HepG2 (cell line): ENCODE results near the gene TMEM222. TPM values are rescaled to one million over a fixed set of nuclear protein-coding genes. Genes with fewer than 3 reads are reported as not detected.

Source experiments
- ATAC-seq: fragments of 200-7000 bp; cut with Tn5 transposase; 3 replicates; pipeline ENCODE4 v1.9.1; 2020; ENCODE audit warnings: mild to moderate bottlenecking, moderate library complexity
- BruUV-seq: library from RNA; stranded (reverse); fragments of 400-500 nt; replicated peaks from 2 replicates; lab custom pipeline; 2021; lab: Mats Ljungman, UMichigan
- CTCF ChIA-PET: fragments of 300-600 bp; formaldehyde crosslinking; extraction: SDS; loops from one replicate; lab custom pipeline; 2021; ENCODE audit warnings: low total read pairs, inconsistent platforms, low intra/inter-chr PET ratio; lab: Yijun Ruan, JAX
- POLR2A ChIA-PET: fragments of 350-600 bp; sonication (Branson Sonifier 250); formaldehyde crosslinking; loops from one replicate; lab custom pipeline; 2020; ENCODE audit warnings: antibody characterized with exemption, inconsistent platforms; lab: Yijun Ruan, JAX
- DNase-seq: peaks from one replicate; pipeline ENCODE4 v3.0.0-alpha.2; 2015; ENCODE audit warnings: low spot score
- FAIRE-seq: peaks from 3 replicates; lab custom pipeline; 2011; peaks lifted over from hg19 to GRCh38; lab: Jason Lieb, UNC
- H2AFZ ChIP-seq: one replicate; pipeline ENCODE4 v1.6.1; 2011; ENCODE audit warnings: low read length, inconsistent platforms
- H3K27ac ChIP-seq: fragments of 300-600 bp; 3 replicates; pipeline ENCODE4 v1.8.0; 2011; ENCODE audit warnings: mixed run types, mild to moderate bottlenecking, mixed read lengths, low read length, inconsistent platforms; ENCODE audit not compliant: insufficient read depth; ENCODE audit errors: extremely low read length
- H3K27me3 ChIP-seq, 2 experiments: fragments of 200-600 bp in 1 of 2; 2 replicates in 1 of 2; 3 replicates in 1 of 2; pipeline versions ENCODE4 v1.6.0 to v1.8.0; 2011; ENCODE audit warnings: low read length in 2 of 2, mild to moderate bottlenecking in 2 of 2, moderate library complexity in 2 of 2, inconsistent platforms in 1 of 2; ENCODE audit not compliant: insufficient read depth in 2 of 2, control insufficient read depth in 1 of 2
- H3K36me3 ChIP-seq, 2 experiments: fragments of 200-600 bp in 1 of 2; replicated peaks in 1 of 2; 2 replicates in 1 of 2; 3 replicates in 1 of 2; pipeline versions ENCODE4 v1.5.1 to v1.8.0; 2011; ENCODE audit warnings: low read length in 2 of 2, inconsistent platforms in 1 of 2; ENCODE audit not compliant: insufficient read depth in 2 of 2, control insufficient read depth in 1 of 2
- H3K4me1 ChIP-seq: 2 replicates; pipeline ENCODE4 v1.5.1; 2012; ENCODE audit warnings: low read length, inconsistent platforms; ENCODE audit not compliant: insufficient read depth
- H3K4me2 ChIP-seq: 2 replicates; pipeline ENCODE4 v1.6.0; 2011; ENCODE audit warnings: low read depth, low read length, inconsistent platforms
- H3K4me3 ChIP-seq, 3 experiments: fragments of 200-600 bp in 1 of 3; sonication (generic), shearing (Covaris generic) in 1 of 3; replicated peaks in 1 of 3; 2 replicates each; pipeline ENCODE4 v1.5.1; 2011 to 2016; ENCODE audit warnings: low read length in 3 of 3, inconsistent platforms in 2 of 3, low read depth in 2 of 3, mild to moderate bottlenecking in 2 of 3, control low read depth in 1 of 3, mixed read lengths in 1 of 3; ENCODE audit not compliant: insufficient read depth in 1 of 3
- H3K79me2 ChIP-seq: one replicate; pipeline ENCODE4 v1.6.1; 2011; ENCODE audit warnings: low read length, inconsistent platforms; ENCODE audit not compliant: insufficient read depth
- H3K9ac ChIP-seq: 2 replicates; pipeline ENCODE4 v1.6.0; 2011; ENCODE audit warnings: mild to moderate bottlenecking, low read depth, low read length, inconsistent platforms; ENCODE audit not compliant: insufficient read depth
- H3K9me3 ChIP-seq: 2 replicates; pipeline ENCODE4 v1.5.1; 2012; ENCODE audit warnings: mild to moderate bottlenecking, low read length
- H4K20me1 ChIP-seq: 2 replicates; pipeline ENCODE4 v1.6.0; 2011; ENCODE audit warnings: inconsistent platforms, mild to moderate bottlenecking, low read length, moderate library complexity; ENCODE audit not compliant: insufficient read depth
- ATF1 ChIP-seq: IDR thresholded peaks from 2 replicates; pipeline ENCODE4 v1.6.1; 2016; ENCODE audit warnings: mild to moderate bottlenecking, control low read depth
- BHLHE40 ChIP-seq: IDR thresholded peaks from 2 replicates; pipeline ENCODE4 v1.6.1; 2011; ENCODE audit warnings: low read length, improper control_type of control experiment
- FLYWCH1 ChIP-seq: sonication (generic); formaldehyde crosslinking; IDR thresholded peaks from 2 replicates; pipeline ENCODE4 v1.8.1; 2023; ENCODE audit warnings: mild to moderate bottlenecking, missing genetic modification reagents
- MTF1 ChIP-seq: sonication (generic); formaldehyde crosslinking; IDR thresholded peaks from 2 replicates; pipeline ENCODE4 v1.5.0; 2020; ENCODE audit warnings: missing genetic modification reagents
- SATB2 ChIP-seq: sonication (generic); formaldehyde crosslinking; IDR thresholded peaks from 2 replicates; pipeline ENCODE4 v1.5.0; 2020; ENCODE audit warnings: missing genetic modification reagents
- SNRNP70 ChIP-seq: fragments of 200-400 bp; formaldehyde crosslinking; IDR thresholded peaks from 2 replicates; pipeline ENCODE4 v1.6.1; 2017; ENCODE audit warnings: mild to moderate bottlenecking, low read depth, low read length, moderate library complexity
- SOX5 ChIP-seq: IDR thresholded peaks from 2 replicates; pipeline ENCODE4 v1.6.1; 2016; ENCODE audit warnings: borderline replicate concordance
- ZBTB7B ChIP-seq: sonication (generic); formaldehyde crosslinking; IDR thresholded peaks from 2 replicates; pipeline ENCODE4 v1.4.0; 2020; ENCODE audit warnings: missing genetic modification reagents
- ZNF451 ChIP-seq: sonication (generic); formaldehyde crosslinking; IDR thresholded peaks from 2 replicates; pipeline ENCODE4 v1.5.0; 2020; ENCODE audit warnings: mild to moderate bottlenecking, missing genetic modification reagents
- ZNF614 ChIP-seq: IDR thresholded peaks from 2 replicates; pipeline ENCODE4 v1.6.1; 2018; ENCODE audit warnings: missing biosample characterization, missing genetic modification reagents, inconsistent platforms, borderline replicate concordance
- ZNF720 ChIP-seq: sonication (generic); formaldehyde crosslinking; IDR thresholded peaks from 2 replicates; pipeline ENCODE4 v1.4.0; 2020; ENCODE audit warnings: missing genetic modification reagents
- ZNF75D ChIP-seq: sonication (generic); formaldehyde crosslinking; IDR thresholded peaks from 2 replicates; pipeline ENCODE4 v1.8.1; 2023; ENCODE audit warnings: missing genetic modification reagents, mild to moderate bottlenecking, borderline replicate concordance
- ZNF879 ChIP-seq: sonication (generic); formaldehyde crosslinking; IDR thresholded peaks from 2 replicates; pipeline ENCODE4 v1.8.1; 2023; ENCODE audit warnings: missing genetic modification reagents
- ZZZ3 ChIP-seq: sonication (generic); formaldehyde crosslinking; IDR thresholded peaks from 2 replicates; pipeline ENCODE4 v1.4.0; 2020; ENCODE audit warnings: missing genetic modification reagents, mild to moderate bottlenecking, borderline replicate concordance
- WGBS: methylation state at CpG from one replicate; pipeline ENCODE4 v1.1.6; 2017; ENCODE audit warnings: low lambda C conversion rate; 5-methylcytosine and 5-hydroxymethylcytosine counted together
- in situ Hi-C: cut with HindIII; loops from 2 replicates; pipeline ENCODE4 v1.10.0; 2017; ENCODE audit warnings: low pct_unique_long_range_greater_than_20kb; ENCODE audit not compliant: extremely low pct_ligation_motif_present
- intact Hi-C: fragments of 100-400 bp; cut with micrococcal nuclease; formaldehyde crosslinking; loops from one replicate; pipeline ENCODE4 v1.10.0; 2022; ENCODE audit not compliant: unreplicated experiment
- polyA plus RNA-seq, 8 experiments: library from polyadenylated mRNA; depleted of rRNA in 3 of 8; stranded (reverse) in 7 of 8; unstranded in 1 of 8; fragments of >200 nt; fragmentation: Illumina TruSeq in 4 of 8; extraction: Trizol in 4 of 8; gene quantifications; 2 replicates each; pipeline versions ENCODE4 v1.2.1 to v1.2.3, GENCODE V29; 2011 to 2016; ENCODE audit warnings: low read depth in 4 of 8, missing spikeins in 1 of 8, mixed read lengths in 1 of 8; ENCODE audit not compliant: insufficient read depth in 1 of 8
- total RNA-seq, 5 experiments: library from RNA; depleted of rRNA; stranded (reverse); fragments of >200 nt; fragmentation: Illumina TruSeq; extraction: Trizol; gene quantifications; 2 replicates each; pipeline ENCODE4 v1.2.3, GENCODE V29; 2016; ENCODE audit warnings: low read depth in 1 of 5
- TF ChIP-seq, protein P1 (sequence below): sonication (generic); formaldehyde crosslinking; IDR thresholded peaks from 2 replicates; pipeline ENCODE4 v1.8.0; 2023; ENCODE audit warnings: mild to moderate bottlenecking, missing genetic modification reagents
- TF ChIP-seq, protein P2 (sequence below): sonication (generic); formaldehyde crosslinking; IDR thresholded peaks from 2 replicates; pipeline ENCODE4 v1.4.0; 2020; ENCODE audit warnings: mild to moderate bottlenecking, missing genetic modification reagents
- TF ChIP-seq, protein P3 (sequence below): IDR thresholded peaks from 2 replicates; pipeline ENCODE4 v1.6.1; 2018; ENCODE audit warnings: missing genetic modification reagents

TMEM222 gene
- total and polyA plus RNA-seq, 2 of the 13 experiments (the other 11 are each of a cell fraction or from before 2014, with no cell fraction given): 22.7 to 29.6 TPM

DNA sequence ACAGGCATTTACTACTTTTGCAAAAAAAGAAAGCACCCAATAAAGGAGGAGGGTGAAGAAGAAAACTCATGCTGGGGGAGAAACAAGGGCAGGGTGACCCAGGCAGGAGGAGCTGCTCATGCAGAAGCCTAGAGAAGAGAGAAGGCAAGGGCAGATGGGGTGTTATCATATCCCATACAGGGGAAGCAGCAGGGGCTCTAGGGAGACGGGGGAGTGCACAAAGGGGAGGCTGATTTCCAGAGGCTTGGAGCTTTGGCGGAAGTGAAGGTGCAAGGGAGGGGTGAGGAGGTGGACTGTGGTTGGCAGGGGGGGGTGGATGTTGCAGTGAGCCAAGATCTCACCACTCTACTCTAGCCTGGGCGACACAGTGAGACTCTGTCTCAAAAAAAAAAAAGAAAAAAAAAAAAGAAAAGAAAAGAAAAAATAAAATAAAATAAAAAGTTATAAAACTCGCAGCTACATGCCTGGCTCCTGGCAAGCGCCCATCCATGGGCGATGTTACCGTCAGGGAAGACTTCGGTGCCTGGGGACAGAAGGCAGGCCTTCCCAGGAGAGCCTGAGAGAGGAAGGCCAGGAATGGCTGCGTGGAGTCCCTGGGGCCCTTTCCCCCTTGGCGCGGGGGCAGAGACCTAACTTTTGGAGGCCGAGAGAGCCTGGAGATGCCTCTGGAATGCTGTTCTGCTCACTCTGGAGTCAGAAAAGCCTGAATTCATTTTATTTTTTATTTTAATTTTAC, 56.0 kb downstream of the TMEM222 start:
- DNase-seq (no peak), ATAC-seq (no peak), FAIRE-seq (no peak)
- TF ChIP-seq ZZZ3 (CRISPR knock-in tag) (no peak), MTF1 (CRISPR knock-in tag) (no peak), ATF1 (no peak), ZNF614 (CRISPR knock-in tag) (no peak), FLYWCH1 (no peak)
- TF ChIP-seq, protein P1, sequence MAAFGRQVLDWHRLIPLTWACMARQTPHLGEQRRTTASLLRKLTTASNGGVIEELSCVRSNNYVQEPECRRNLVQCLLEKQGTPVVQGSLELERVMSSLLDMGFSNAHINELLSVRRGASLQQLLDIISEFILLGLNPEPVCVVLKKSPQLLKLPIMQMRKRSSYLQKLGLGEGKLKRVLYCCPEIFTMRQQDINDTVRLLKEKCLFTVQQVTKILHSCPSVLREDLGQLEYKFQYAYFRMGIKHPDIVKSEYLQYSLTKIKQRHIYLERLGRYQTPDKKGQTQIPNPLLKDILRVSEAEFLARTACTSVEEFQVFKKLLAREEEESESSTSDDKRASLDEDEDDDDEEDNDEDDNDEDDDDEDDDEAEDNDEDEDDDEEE (CRISPR knock-in tag): no peak
- H3K27ac ChIP-seq: no peak overlapping the region
- H3K4me2 ChIP-seq: no peak overlapping the region
- intact Hi-C loops: no loop called here
- no peak overlapping the region for H3K4me3 ChIP-seq
- POLR2A ChIA-PET: interaction anchor here (1.0 kb wide), 1 partner anchor 17 kb away, joined by 3 read pairs; no protein-coding TSS in a partner anchor
- WGBS: 54% methylated on average over 12 of the region's 12 CpGs
- no peaks in the 10 kb centered on the region for H3K36me3 ChIP-seq
- H2AFZ ChIP-seq: no peak overlapping the region
- H3K9me3 ChIP-seq: no peaks in the 10 kb centered on the region
- H3K79me2 ChIP-seq: no peaks in the 10 kb centered on the region
- no peaks in the 10 kb centered on the region for H4K20me1 ChIP-seq
- in situ Hi-C loops: no loop called here
- CTCF ChIA-PET: no interaction called here
- no peaks in the 10 kb centered on the region for H3K4me1 ChIP-seq
- BruUV-seq: no TSS peak
- H3K9ac ChIP-seq: no peak overlapping the region
- H3K27me3 ChIP-seq: peaks cover 10 to 52% of the 10 kb centered on the region in 2 experiments

DNA sequence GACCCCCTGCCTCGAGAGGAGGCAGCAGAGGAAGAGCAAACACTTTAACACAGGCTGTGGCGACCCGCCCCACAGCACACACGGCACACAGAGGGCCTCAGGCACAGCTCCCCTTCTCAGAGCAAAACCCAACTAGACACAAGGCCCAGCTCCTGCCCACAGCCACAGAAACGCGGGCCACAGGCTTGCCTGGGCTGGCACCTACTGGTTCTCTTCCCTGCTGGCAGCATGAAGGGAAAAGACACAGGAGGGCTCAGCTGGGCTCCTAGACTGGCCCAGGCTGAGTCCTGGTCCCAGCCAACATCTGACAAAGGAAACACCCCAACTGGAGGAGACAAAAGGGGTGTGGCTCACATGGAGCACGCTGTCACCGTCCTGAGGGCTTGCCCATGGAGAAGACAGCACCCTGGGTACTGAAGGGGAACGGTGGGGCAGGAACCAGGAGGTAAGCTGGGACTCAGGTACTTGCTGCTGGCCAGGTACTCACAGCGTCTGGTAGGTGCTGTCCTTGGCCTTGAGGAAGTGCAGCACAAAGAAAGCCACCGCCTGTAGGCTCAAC, 57.7 kb downstream of the TMEM222 start:
- ChIA-PET POLR2A (no interaction called here), CTCF (no interaction called here)
- Histone ChIP-seq H3K27me3 (peaks cover 10 to 46% of the 10 kb centered on the region in 2 experiments), H3K9ac (no peak overlapping the region), H3K79me2 (no peaks in the 10 kb centered on the region), H2AFZ (no peak overlapping the region), H3K27ac (no peak overlapping the region), H3K4me2 (no peak overlapping the region), H3K4me3 (no peak overlapping the region), H3K36me3 (no peaks in the 10 kb centered on the region), H3K4me1 (no peaks in the 10 kb centered on the region), H3K9me3 (no peaks in the 10 kb centered on the region), H4K20me1 (no peaks in the 10 kb centered on the region)
- no peak for ATAC-seq
- intact Hi-C loops: no loop called here
- BruUV-seq: no TSS peak
- 4% methylated on average over 5 of the region's 11 CpGs for WGBS
- FAIRE-seq: no peak
- in situ Hi-C loops: no loop called here
- no peak for DNase-seq
- TF ChIP-seq, protein P2, sequence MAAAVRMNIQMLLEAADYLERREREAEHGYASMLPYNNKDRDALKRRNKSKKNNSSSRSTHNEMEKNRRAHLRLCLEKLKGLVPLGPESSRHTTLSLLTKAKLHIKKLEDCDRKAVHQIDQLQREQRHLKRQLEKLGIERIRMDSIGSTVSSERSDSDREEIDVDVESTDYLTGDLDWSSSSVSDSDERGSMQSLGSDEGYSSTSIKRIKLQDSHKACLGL (CRISPR knock-in tag): no peak
- no peak for TF ChIP-seq ZNF75D
- no peak for TF ChIP-seq SNRNP70
- TF ChIP-seq, protein P3, sequence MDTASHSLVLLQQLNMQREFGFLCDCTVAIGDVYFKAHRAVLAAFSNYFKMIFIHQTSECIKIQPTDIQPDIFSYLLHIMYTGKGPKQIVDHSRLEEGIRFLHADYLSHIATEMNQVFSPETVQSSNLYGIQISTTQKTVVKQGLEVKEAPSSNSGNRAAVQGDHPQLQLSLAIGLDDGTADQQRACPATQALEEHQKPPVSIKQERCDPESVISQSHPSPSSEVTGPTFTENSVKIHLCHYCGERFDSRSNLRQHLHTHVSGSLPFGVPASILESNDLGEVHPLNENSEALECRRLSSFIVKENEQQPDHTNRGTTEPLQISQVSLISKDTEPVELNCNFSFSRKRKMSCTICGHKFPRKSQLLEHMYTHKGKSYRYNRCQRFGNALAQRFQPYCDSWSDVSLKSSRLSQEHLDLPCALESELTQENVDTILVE (CRISPR knock-in tag): no peak
- no peak for TF ChIP-seq SATB2
- no peak for TF ChIP-seq SOX5 (CRISPR knock-in tag)
- TF ChIP-seq ZBTB7B (CRISPR knock-in tag): no peak
- no peak for TF ChIP-seq ZNF720 (CRISPR knock-in tag)
- no peak for TF ChIP-seq BHLHE40
- TF ChIP-seq ZNF879 (CRISPR knock-in tag): no peak
- TF ChIP-seq ZNF451 (CRISPR knock-in tag): no peak
